Pancreas (tissue), 10 donors: Measurements from ENCODE around the gene MAST1. TPM values are rescaled to one million over a fixed set of nuclear protein-coding genes. Genes with fewer than 3 reads are reported as not detected.

Source experiments
- ATAC-seq, 4 donors: fragments of 200-7000 bp; cut with Tn5 transposase; one replicate each; pipeline versions ENCODE4 v1.8.0 to v1.9.1; 2020; ENCODE audit warnings: mild to moderate bottlenecking in 4 of 4, moderate library complexity in 4 of 4
- DNase-seq, 6 donors: peaks; one replicate each; pipeline ENCODE4 v3.0.0-alpha.2; 2020
- FAIRE-seq: peaks from 2 replicates; lab custom pipeline; 2012; peaks lifted over from hg19 to GRCh38; lab: Jason Lieb, UNC
- H3K27ac ChIP-seq, 4 donors: fragments of 200-600 bp; sonication (generic); 1 replicate in 3 of 4; 2 replicates in 1 of 4; pipeline versions ENCODE4 v1.5.0 to v1.8.0; 2020
- H3K27me3 ChIP-seq, 4 donors: fragments of 200-600 bp; one replicate each; pipeline ENCODE4 v1.8.0; 2021
- H3K36me3 ChIP-seq, 3 donors: fragments of 200-600 bp; sonication (generic) in 1 of 3; one replicate each; pipeline versions ENCODE4 v1.5.0 to v1.8.0; 2020 to 2021
- H3K4me1 ChIP-seq, 3 donors: fragments of 200-600 bp; one replicate each; pipeline ENCODE4 v1.8.0; 2021
- H3K4me3 ChIP-seq, 4 donors: fragments of 200-600 bp; sonication (generic) in 2 of 4; one replicate each; pipeline versions ENCODE4 v1.5.0 to v1.8.0; 2020 to 2021
- H3K9me3 ChIP-seq, 4 donors: fragments of 200-600 bp; one replicate each; pipeline ENCODE4 v1.8.0; 2021
- WGBS, 2 donors: extraction: QIAGEN DNeasy Blood & Tissue Kit; methylation state at CpG; one replicate each; pipeline ENCODE4 v1.1.7; 2013; 5-methylcytosine and 5-hydroxymethylcytosine counted together
- intact Hi-C, 3 donors: fragments of 100-400 bp; cut with DNase I; formaldehyde crosslinking; loops; one replicate each; pipeline versions ENCODE4 v1.11.1 to v1.14.2; 2022
- polyA plus RNA-seq, 2 donors: library from polyadenylated mRNA; stranded (reverse); fragments of 200-250 nt; gene quantifications; one replicate each; pipeline ENCODE4 v1.2.3, GENCODE V29; 2013
- total RNA-seq, 6 donors: library from RNA; stranded (reverse); fragmentation: NEBNext Ultra II Directional in 4 of 6; extraction: Animal tissue kit (Norgen Biotek cat#: 25700) in 4 of 6; gene quantifications; one replicate each; pipeline versions ENCODE4 v1.2.1 to v1.2.4, GENCODE V29; 2021 to 2023
- TF ChIP-seq, protein P1 (sequence below), 4 donors: fragments of 200-600 bp; sonication (generic) in 3 of 4; IDR thresholded peaks; one replicate each; pipeline versions ENCODE4 v1.5.0 to v1.8.0; 2021; ENCODE audit warnings: antibody characterized with exemption in 4 of 4
- donor health status: healthy with polysubstance abuse.
- donor health status: DM: no; HTN: no; CAD: no; lungs with moderate emphysema.
- donor health status: DM: no; HTN: no; CAD: no.
- donor health status: control.
- donor health status: control.
- donor health status: Bipolar disorder and iron deficiency.
- donor health status: DM: yes; HTN: yes; CAD: no.
- donor health status: DM: no; HTN: no; CAD: no.
- donor health status: DM: no; HTN: no; CAD: no.
- donor health status: DM: yes; HTN: yes; CAD: no.

The MAST1 gene
- total and polyA plus RNA-seq, 8 donors, result 0.23 to 7.3 (median 0.91) TPM

DNA sequence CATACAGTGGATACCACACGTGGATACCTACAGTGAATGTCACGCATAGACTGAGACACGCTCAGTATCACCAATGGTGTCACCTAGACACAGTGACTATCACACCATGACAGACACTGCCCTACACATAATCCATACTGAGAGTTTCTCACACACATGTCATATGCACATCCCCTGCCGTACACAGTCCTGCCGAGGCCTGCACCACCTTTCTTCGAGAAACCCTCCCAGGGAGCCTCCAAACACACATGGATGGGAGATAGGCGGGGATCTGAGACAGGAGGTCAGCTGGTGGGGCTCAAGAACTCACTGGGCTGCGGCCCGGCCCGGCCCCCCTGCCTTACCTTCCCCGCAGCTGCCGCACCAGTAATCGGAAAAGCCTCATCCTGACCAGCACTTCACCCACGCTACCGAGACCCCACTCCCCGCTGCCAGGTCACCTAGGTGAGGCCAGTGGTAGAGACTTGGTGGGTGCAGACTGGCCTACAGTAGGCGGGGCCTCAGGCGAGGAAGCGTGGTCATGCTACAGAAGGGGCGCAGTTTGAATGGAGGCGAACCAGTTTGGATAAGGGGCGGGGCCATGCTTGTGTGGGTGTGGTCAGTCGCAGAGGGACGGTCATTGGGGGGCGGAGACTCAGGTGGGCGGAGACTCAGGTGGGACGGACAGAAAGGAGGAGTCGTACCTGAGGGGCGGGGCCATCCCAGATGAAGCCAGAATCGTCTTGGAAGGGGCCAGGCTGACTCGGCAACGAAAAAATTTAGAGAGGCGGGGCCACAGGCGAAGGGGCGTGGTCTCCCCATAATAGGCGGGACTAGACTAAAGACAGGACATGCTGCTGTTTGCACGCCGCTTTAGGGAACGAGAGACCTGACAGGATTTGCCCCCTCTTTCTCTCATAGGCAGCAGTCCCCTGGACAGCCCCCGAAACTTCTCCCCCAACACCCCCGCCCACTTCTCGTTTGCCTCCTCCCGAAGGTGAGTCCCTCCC is 2.1 kb downstream of the MAST1 start:
- TF ChIP-seq, protein P1, sequence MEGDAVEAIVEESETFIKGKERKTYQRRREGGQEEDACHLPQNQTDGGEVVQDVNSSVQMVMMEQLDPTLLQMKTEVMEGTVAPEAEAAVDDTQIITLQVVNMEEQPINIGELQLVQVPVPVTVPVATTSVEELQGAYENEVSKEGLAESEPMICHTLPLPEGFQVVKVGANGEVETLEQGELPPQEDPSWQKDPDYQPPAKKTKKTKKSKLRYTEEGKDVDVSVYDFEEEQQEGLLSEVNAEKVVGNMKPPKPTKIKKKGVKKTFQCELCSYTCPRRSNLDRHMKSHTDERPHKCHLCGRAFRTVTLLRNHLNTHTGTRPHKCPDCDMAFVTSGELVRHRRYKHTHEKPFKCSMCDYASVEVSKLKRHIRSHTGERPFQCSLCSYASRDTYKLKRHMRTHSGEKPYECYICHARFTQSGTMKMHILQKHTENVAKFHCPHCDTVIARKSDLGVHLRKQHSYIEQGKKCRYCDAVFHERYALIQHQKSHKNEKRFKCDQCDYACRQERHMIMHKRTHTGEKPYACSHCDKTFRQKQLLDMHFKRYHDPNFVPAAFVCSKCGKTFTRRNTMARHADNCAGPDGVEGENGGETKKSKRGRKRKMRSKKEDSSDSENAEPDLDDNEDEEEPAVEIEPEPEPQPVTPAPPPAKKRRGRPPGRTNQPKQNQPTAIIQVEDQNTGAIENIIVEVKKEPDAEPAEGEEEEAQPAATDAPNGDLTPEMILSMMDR (IDR thresholded peaks at IDR 0.05), result no peak
- Histone ChIP-seq H3K27me3 (peaks cover 0 to 16% (median 3%) of the 10 kb centered on the region in 4 donors), H3K4me3 (peak overlapping the region in 1 of 4 donors; percentile 28), H3K36me3 (no peaks in the 10 kb centered on the region), H3K4me1 (peaks cover 0 to 6% (median 0%) of the 10 kb centered on the region in 3 donors), H3K27ac (no peak overlapping the region), H3K9me3 (no peaks in the 10 kb centered on the region)
- intact Hi-C loops, result loop anchor here in 2 of 3 donors (5.0 to 10.0 kb wide), 4 partner anchors 78 to 266 kb away; partner anchors contain the start of gene BEST2 (in 1 of the 2)
- peak; percentile 28 to 70 (median 60) for ATAC-seq
- peak; percentile 31 to 81 (median 70) for DNase-seq
- WGBS, 2 donors, result 29% methylated on average over 42 to 43 of the region's 43 CpGs
- no peak for FAIRE-seq

DNA sequence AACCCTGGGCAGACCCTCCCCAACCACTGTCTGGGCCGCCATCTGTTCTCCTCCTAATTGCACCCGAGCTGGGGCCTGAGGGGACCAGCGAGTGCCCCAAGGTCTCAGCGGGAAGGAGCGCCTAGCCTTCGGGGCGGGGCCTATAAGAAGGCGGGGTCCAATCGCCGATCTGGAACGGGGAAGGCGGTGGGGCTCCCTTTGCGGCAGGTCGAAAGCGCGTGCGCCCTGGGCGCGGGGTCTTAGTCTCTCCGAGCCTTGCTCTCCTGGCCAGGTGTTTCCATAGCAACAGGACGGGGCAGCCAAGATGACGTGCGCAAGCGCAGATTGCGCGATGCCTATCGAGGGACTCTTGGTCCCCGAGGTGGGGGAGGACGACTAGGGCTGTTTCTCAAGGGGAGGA is 2.8 kb downstream of the MAST1 start:
- intact Hi-C loops, result loop anchor here in 2 of 3 donors (5.0 to 10.0 kb wide), 4 partner anchors 79 to 266 kb away; partner anchors contain the start of gene BEST2 (in 1 of the 2)
- Histone ChIP-seq H3K4me1 (peaks cover 0 to 6% (median 0%) of the 10 kb centered on the region in 3 donors), H3K27ac (no peak overlapping the region), H3K4me3 (peak overlapping the region in 1 of 4 donors; percentile 28), H3K27me3 (peaks cover 0 to 10% (median 3%) of the 10 kb centered on the region in 4 donors), H3K9me3 (no peaks in the 10 kb centered on the region), H3K36me3 (no peaks in the 10 kb centered on the region)
- FAIRE-seq (no peak), ATAC-seq (peak in 3 of 4 donors; percentile 28 to 35 (median 34)), DNase-seq (peak in 4 of 6 donors; percentile 43 to 77 (median 58))
- 1 to 3% methylated on average over 29 of the region's 29 CpGs for WGBS, 2 donors
- TF ChIP-seq, protein P1 (IDR thresholded peaks at IDR 0.05), result no peak

DNA sequence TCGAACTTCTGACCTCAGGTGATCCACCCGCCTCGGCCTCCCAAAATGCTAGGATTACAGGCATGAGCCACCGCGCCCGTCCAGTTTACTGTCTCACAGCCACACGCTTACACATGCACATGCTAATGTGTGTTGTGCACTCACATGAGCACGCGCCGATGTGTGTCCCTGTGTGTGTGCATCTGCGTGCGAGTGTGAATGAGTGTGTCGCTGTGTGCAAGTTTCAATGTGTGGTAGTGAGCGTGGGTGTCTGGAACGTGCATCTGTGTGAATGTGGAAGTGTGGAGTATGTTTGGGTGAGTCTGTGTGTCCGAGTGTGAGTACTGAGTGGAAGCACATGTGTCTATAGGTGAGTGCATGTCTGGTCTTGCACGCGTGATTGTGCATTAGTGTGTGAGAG is 4.2 kb downstream of the MAST1 start:
- 78 to 85% methylated on average over 18 of the region's 18 CpGs for WGBS, 2 donors
- ATAC-seq (no peak), DNase-seq (no peak), FAIRE-seq (no peak)
- no peak overlapping the region for H3K4me3 ChIP-seq
- no peaks in the 10 kb centered on the region for H3K36me3 ChIP-seq
- H3K27me3 ChIP-seq, result peaks cover 0 to 10% (median 3%) of the 10 kb centered on the region in 4 donors
- TF ChIP-seq, protein P1 (IDR thresholded peaks at IDR 0.05), result no peak
- peaks cover 0 to 9% (median 0%) of the 10 kb centered on the region in 3 donors for H3K4me1 ChIP-seq
- no peak overlapping the region for H3K27ac ChIP-seq
- H3K9me3 ChIP-seq, result no peaks in the 10 kb centered on the region
- intact Hi-C loops, result loop anchor here in 2 of 3 donors (5.0 to 10.0 kb wide), 4 partner anchors 80 to 268 kb away; partner anchors contain the start of gene BEST2 (in 1 of the 2)

DNA sequence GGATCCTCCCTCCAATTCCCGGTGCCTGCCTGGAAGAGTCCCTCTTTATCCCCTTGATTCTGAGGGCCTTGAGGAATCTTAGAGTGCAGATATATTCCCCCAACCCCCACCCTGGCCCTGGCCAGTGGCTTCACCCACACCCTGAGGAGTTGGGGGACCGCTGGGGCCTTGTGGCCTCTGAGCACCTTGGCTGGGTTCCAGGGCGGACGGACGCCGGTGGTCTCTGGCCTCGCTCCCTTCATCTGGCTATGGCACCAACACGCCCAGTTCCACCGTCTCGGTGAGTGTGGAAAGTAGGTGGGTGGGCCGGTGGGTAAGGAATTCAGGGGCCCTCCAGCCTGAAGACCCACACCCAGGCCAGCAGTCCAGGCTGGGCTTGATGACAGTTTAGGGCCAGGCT is 5.0 kb downstream of the MAST1 start:
- WGBS, 2 donors, result 61 to 75% methylated on average over 11 of the region's 11 CpGs
- peaks cover 0 to 10% (median 3%) of the 10 kb centered on the region in 4 donors for H3K27me3 ChIP-seq
- TF ChIP-seq, protein P1 (IDR thresholded peaks at IDR 0.05), result no peak

More for the DNA sequence above, 5.0 kb downstream of the MAST1 start:
- no peak for ATAC-seq
- Histone ChIP-seq H3K9me3 (no peaks in the 10 kb centered on the region), H3K4me3 (no peak overlapping the region), H3K27ac (no peak overlapping the region), H3K4me1 (peaks cover 0 to 9% (median 0%) of the 10 kb centered on the region in 3 donors), H3K36me3 (no peaks in the 10 kb centered on the region)
- intact Hi-C loops, result loop anchor here in 2 of 3 donors (5.0 to 10.0 kb wide), 4 partner anchors 81 to 269 kb away; partner anchors contain the start of gene BEST2 (in 1 of the 2)
- DNase-seq, result peak in 1 of 6 donors; percentile 39
- FAIRE-seq, result no peak
